Measurements from ENCODE around the gene CCDC83. TPM values are rescaled to one million over a fixed set of nuclear protein-coding genes. Genes with fewer than 3 reads are reported as not detected.

CCDC83 gene
- total RNA-seq, 2 experiments from 2014 or later = not detected

GRCh38 chr11:85863855-85864254, 8.7 kb downstream of the CCDC83 start:
- POLR2A ChIA-PET = no interaction called here
- no peak for DNase-seq
- no peak overlapping the region for H3K4me3 Mint-ChIP-seq
- CTCF ChIA-PET = interaction anchor here (0.7 to 4.2 kb wide), 2 partner anchors 9 to 703 kb away, joined by 3 to 25 read pairs; partner anchors contain the start of gene CCDC83
- H3K27me3 Mint-ChIP-seq = peaks cover 19% of the 10 kb centered on the region
- H3K9me3 Mint-ChIP-seq = no peaks in the 10 kb centered on the region
- H3K27ac Mint-ChIP-seq = no peak overlapping the region
- no peaks in the 10 kb centered on the region for H3K4me1 Mint-ChIP-seq
- H3K36me3 Mint-ChIP-seq (ENCODE audit: low read depth) = no peaks in the 10 kb centered on the region

GRCh38 chr11:85866137-85866827, 11.1 kb downstream of the CCDC83 start:
- no peaks in the 10 kb centered on the region for H3K4me1 Mint-ChIP-seq
- H3K27ac Mint-ChIP-seq = no peak overlapping the region
- ChIA-PET CTCF (interaction anchor here (0.6 to 4.2 kb wide), 4 partner anchors 10 to 52 kb away, joined by 3 to 25 read pairs (median 4); partner anchors contain the start of gene CCDC83), POLR2A (interaction anchor here (0.6 kb wide), 1 partner anchor 44 kb away, joined by 4 read pairs; no protein-coding TSS in a partner anchor)
- no peak overlapping the region for H3K4me3 Mint-ChIP-seq
- no peaks in the 10 kb centered on the region for H3K36me3 Mint-ChIP-seq (ENCODE audit: low read depth)
- no peak for DNase-seq
- H3K27me3 Mint-ChIP-seq = peaks cover 15% of the 10 kb centered on the region
- H3K9me3 Mint-ChIP-seq = no peaks in the 10 kb centered on the region

- Mint-ChIP-seq H3K27ac (no peak overlapping the region), H3K9me3 (no peaks in the 10 kb centered on the region), H3K36me3 (ENCODE audit: low read depth) (no peaks in the 10 kb centered on the region), H3K4me3 (no peak overlapping the region), H3K4me1 (no peaks in the 10 kb centered on the region), H3K27me3 (peaks cover 7% of the 10 kb centered on the region)
- POLR2A ChIA-PET = no interaction called here
- CTCF ChIA-PET = interaction anchor here (0.6 to 1.9 kb wide), 2 partner anchors 13 to 245 kb away, joined by 3 to 6 read pairs; partner anchors contain the start of gene CCDC83
- no peak for DNase-seq
Observed at GRCh38 chr11:85867751-85868150, 12.6 kb downstream of the CCDC83 start.

GRCh38 chr11:85869781-85870180, 14.6 kb downstream of the CCDC83 start:
- Mint-ChIP-seq H3K4me1 (no peaks in the 10 kb centered on the region), H3K27ac (no peak overlapping the region), H3K4me3 (no peak overlapping the region), H3K36me3 (ENCODE audit: low read depth) (no peaks in the 10 kb centered on the region), H3K27me3 (peaks cover 4% of the 10 kb centered on the region), H3K9me3 (no peaks in the 10 kb centered on the region)
- no peak for DNase-seq
- ChIA-PET POLR2A (no interaction called here), CTCF (no interaction called here)

GRCh38 chr11:85874265-85874664, 19.1 kb downstream of the CCDC83 start:
- DNase-seq = no peak
- Mint-ChIP-seq H3K4me1 (no peaks in the 10 kb centered on the region), H3K9me3 (no peaks in the 10 kb centered on the region), H3K4me3 (no peak overlapping the region), H3K27ac (no peak overlapping the region), H3K36me3 (ENCODE audit: low read depth) (no peaks in the 10 kb centered on the region), H3K27me3 (peaks cover 8% of the 10 kb centered on the region)
- ChIA-PET CTCF (no interaction called here), POLR2A (no interaction called here)

GRCh38 chr11:85875505-85875904, 20.3 kb downstream of the CCDC83 start:
- CTCF ChIA-PET = interaction anchor here (1.1 kb wide), 1 partner anchor 10 kb away, joined by 3 read pairs; no protein-coding TSS in a partner anchor
- no peaks in the 10 kb centered on the region for H3K4me1 Mint-ChIP-seq
- H3K27ac Mint-ChIP-seq = no peak overlapping the region
- H3K9me3 Mint-ChIP-seq = no peaks in the 10 kb centered on the region
- no peak overlapping the region for H3K4me3 Mint-ChIP-seq
- peaks cover 8% of the 10 kb centered on the region for H3K27me3 Mint-ChIP-seq
- POLR2A ChIA-PET = no interaction called here
- H3K36me3 Mint-ChIP-seq (ENCODE audit: low read depth) = no peaks in the 10 kb centered on the region
- no peak for DNase-seq

GRCh38 chr11:85884581-85885021, 29.4 kb downstream of the CCDC83 start:
- Mint-ChIP-seq H3K4me3 (no peak overlapping the region), H3K4me1 (no peaks in the 10 kb centered on the region), H3K27me3 (no peaks in the 10 kb centered on the region), H3K9me3 (no peaks in the 10 kb centered on the region), H3K27ac (no peak overlapping the region), H3K36me3 (ENCODE audit: low read depth) (no peaks in the 10 kb centered on the region)
- ChIA-PET CTCF (no interaction called here), POLR2A (no interaction called here)
- no peak for DNase-seq

- no peaks in the 10 kb centered on the region for H3K36me3 Mint-ChIP-seq (ENCODE audit: low read depth)
- ChIA-PET CTCF (interaction anchor here (0.8 to 1.0 kb wide), 2 partner anchors 8 to 36 kb away, joined by 3 read pairs; no protein-coding TSS in a partner anchor), POLR2A (no interaction called here)
- no peaks in the 10 kb centered on the region for H3K4me1 Mint-ChIP-seq
- H3K27ac Mint-ChIP-seq = no peak overlapping the region
- H3K4me3 Mint-ChIP-seq = no peak overlapping the region
- H3K27me3 Mint-ChIP-seq = no peaks in the 10 kb centered on the region
- DNase-seq = no peak
- H3K9me3 Mint-ChIP-seq = no peaks in the 10 kb centered on the region
Observed at GRCh38 chr11:85886089-85887056, 31.2 kb downstream of the CCDC83 start.

- no peaks in the 10 kb centered on the region for H3K27me3 Mint-ChIP-seq
- POLR2A ChIA-PET = no interaction called here
- H3K36me3 Mint-ChIP-seq (ENCODE audit: low read depth) = no peaks in the 10 kb centered on the region
- CTCF ChIA-PET = no interaction called here
- no peak overlapping the region for H3K4me3 Mint-ChIP-seq
- no peaks in the 10 kb centered on the region for H3K4me1 Mint-ChIP-seq
- no peak for DNase-seq
- no peak overlapping the region for H3K27ac Mint-ChIP-seq
- no peaks in the 10 kb centered on the region for H3K9me3 Mint-ChIP-seq
Observed at GRCh38 chr11:85889108-85889507, 33.9 kb downstream of the CCDC83 start.

GRCh38 chr11:85889676-85890579, 34.7 kb downstream of the CCDC83 start:
- Mint-ChIP-seq H3K4me1 (no peaks in the 10 kb centered on the region), H3K4me3 (no peak overlapping the region), H3K9me3 (no peaks in the 10 kb centered on the region), H3K27ac (no peak overlapping the region), H3K27me3 (no peaks in the 10 kb centered on the region), H3K36me3 (ENCODE audit: low read depth) (no peaks in the 10 kb centered on the region)
- DNase-seq = no peak
- POLR2A ChIA-PET = interaction anchor here (0.6 kb wide), 1 partner anchor 277 kb away, joined by 7 read pairs; no protein-coding TSS in a partner anchor
- CTCF ChIA-PET = no interaction called here

GRCh38 chr11:85893395-85893794, 38.2 kb downstream of the CCDC83 start:
- H3K4me3 Mint-ChIP-seq = no peak overlapping the region
- no peak for DNase-seq
- POLR2A ChIA-PET = no interaction called here
- CTCF ChIA-PET = interaction anchor here (1.8 kb wide), 1 partner anchor 39 kb away, joined by 4 read pairs; the partner anchor contains the start of gene CCDC83
- no peaks in the 10 kb centered on the region for H3K4me1 Mint-ChIP-seq
- no peak overlapping the region for H3K27ac Mint-ChIP-seq
- no peaks in the 10 kb centered on the region for H3K9me3 Mint-ChIP-seq
- H3K36me3 Mint-ChIP-seq (ENCODE audit: low read depth) = no peaks in the 10 kb centered on the region
- no peaks in the 10 kb centered on the region for H3K27me3 Mint-ChIP-seq

- no peak overlapping the region for H3K4me3 Mint-ChIP-seq
- ChIA-PET CTCF (interaction anchor here (0.9 kb wide), 1 partner anchor 1091 kb away, joined by 3 read pairs; no protein-coding TSS in a partner anchor), POLR2A (no interaction called here)
- DNase-seq = no peak
- H3K27me3 Mint-ChIP-seq = peaks cover 4% of the 10 kb centered on the region
- H3K9me3 Mint-ChIP-seq = no peaks in the 10 kb centered on the region
- no peak overlapping the region for H3K27ac Mint-ChIP-seq
- no peaks in the 10 kb centered on the region for H3K4me1 Mint-ChIP-seq
- no peaks in the 10 kb centered on the region for H3K36me3 Mint-ChIP-seq (ENCODE audit: low read depth)
Observed at GRCh38 chr11:85896876-85897275, 41.7 kb downstream of the CCDC83 start.
